Large intestine (tissue), 3 donors: ENCODE measurements around the gene TRAF2. TPM values are rescaled to one million over a fixed set of nuclear protein-coding genes. Genes with fewer than 3 reads are reported as not detected.
A peak's percentile ranks its signal among the peaks of the same experiment; 100 is the strongest.

Experiments used
- DNase-seq, 2 donors: peaks; one replicate each; pipeline versions ENCODE4 v3.0.0 to v3.0.0-alpha.2; 2013
- H3K27ac ChIP-seq: one replicate; pipeline ENCODE4 v1.5.1; 2013; ENCODE audit warnings: low read length
- H3K27me3 ChIP-seq: 2 replicates; pipeline ENCODE4 v1.6.1; 2013; ENCODE audit warnings: low read length; ENCODE audit not compliant: control insufficient read depth, insufficient read depth
- H3K36me3 ChIP-seq: 2 replicates; pipeline ENCODE4 v1.6.1; 2013; ENCODE audit warnings: low read length; ENCODE audit not compliant: control insufficient read depth, insufficient read depth
- H3K4me1 ChIP-seq: one replicate; pipeline ENCODE4 v1.6.1; 2013; ENCODE audit warnings: low read length; ENCODE audit not compliant: control insufficient read depth, insufficient read depth
- H3K4me3 ChIP-seq: one replicate; pipeline ENCODE4 v1.5.1; 2013; ENCODE audit warnings: low read length
- H3K9me3 ChIP-seq: one replicate; pipeline ENCODE4 v1.6.1; 2013; ENCODE audit warnings: mild to moderate bottlenecking, low read depth, low read length, moderate library complexity; ENCODE audit not compliant: control insufficient read depth
- WGBS: methylation state at CpG from one replicate; pipeline ENCODE4 v1.1.5; 2013; ENCODE audit warnings: low lambda C conversion rate; ENCODE audit not compliant: insufficient coverage; 5-methylcytosine and 5-hydroxymethylcytosine counted together
- polyA plus RNA-seq: library from polyadenylated mRNA; unstranded; fragments of 120-200 nt; gene quantifications from one replicate; pipeline ENCODE4 v1.2.1, GENCODE V29; 2013

TRAF2 gene
- polyA plus RNA-seq, 1 donor, result 18.5 TPM

DNA sequence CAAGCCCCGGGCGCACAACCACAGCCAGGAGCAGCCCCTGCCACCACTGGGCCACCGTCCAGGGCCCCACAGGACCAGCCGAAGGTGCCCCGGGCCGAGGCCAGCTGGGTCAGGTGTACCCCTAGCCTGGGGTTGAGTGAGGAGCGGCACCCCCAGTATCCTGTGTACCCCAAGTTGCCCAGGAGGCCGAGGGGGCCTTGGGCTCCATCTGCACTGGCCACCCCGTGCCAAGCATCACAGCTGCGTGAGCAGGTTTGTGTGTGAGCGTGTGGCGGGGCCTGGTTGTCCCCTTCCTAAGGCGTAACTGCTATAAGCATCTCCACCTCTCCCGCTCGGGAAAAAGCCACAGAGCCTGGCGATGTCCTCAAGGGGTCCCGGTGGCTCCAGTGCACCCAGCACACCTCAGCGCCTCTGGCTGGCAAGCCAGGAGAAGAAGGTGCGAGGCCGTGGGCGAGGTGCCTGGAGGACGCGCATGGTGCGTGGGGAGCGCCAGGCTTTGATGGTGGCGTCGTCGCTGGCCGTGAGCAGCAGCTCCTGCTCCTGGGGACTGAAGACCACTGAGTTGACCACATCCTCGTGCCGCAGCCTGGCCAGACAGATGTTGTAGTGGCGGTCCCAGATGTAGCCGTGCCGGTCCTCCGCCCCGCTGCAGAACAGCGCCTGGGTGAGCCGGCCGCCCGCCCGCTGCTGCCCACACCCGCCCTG lies 54.4 kb downstream of the TRAF2 start:
- WGBS, result no CpG with 5 or more reads among the region's 42 CpGs
- Histone ChIP-seq H3K4me3 (no peak overlapping the region), H3K27me3 (no peaks in the 10 kb centered on the region), H3K27ac (no peak overlapping the region), H3K4me1 (peaks cover 18% of the 10 kb centered on the region), H3K36me3 (peaks cover 46% of the 10 kb centered on the region), H3K9me3 (peaks cover 28% of the 10 kb centered on the region)
- no peak for DNase-seq

DNA sequence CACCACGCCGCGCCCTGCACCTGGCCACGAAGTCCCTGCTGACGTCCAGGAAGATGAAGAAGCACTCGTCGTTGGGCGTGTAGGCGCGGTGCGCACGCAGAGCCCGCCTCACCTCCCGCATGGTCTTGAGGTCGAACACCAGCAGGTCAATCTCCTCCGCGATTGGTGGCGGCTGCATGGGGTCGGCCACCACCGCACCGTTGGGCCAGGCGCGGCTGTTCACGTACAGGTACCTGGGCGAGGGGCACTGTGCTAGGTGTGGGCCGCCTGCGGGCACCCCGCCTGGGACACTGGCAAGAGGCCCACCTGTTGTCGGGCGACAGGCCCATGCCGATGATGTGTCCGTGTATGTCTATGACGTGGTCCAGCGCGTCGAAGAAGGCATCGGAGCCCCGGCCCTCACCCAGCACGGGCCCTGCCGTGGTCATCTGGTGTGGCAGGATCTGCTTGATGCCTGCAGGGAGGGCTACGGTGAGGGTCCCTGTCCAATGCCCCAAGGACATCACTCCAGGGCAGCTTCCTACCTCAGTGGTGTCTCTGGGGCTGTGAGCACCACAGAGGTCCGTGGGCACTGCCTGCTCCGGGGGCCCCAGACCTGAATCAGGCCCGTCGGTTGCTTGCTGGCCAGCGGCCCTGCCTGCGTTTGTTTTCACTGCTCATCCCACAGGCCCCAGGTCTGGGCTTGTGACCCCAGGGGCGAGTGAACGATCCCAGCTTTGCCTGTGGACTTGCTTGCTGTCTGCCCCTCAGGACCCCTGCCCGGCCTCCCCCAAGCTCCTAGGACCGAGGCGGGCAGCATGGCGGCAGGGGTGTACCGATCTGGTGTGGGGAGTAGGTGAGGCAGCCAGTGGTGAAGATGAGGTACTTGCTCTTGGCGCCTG lies 55.2 kb downstream of the TRAF2 start:
- no CpG with 5 or more reads among the region's 55 CpGs for WGBS
- no peak for DNase-seq
- Histone ChIP-seq H3K27me3 (no peaks in the 10 kb centered on the region), H3K4me3 (no peak overlapping the region), H3K27ac (no peak overlapping the region), H3K9me3 (peaks cover 28% of the 10 kb centered on the region), H3K36me3 (peaks cover 46% of the 10 kb centered on the region), H3K4me1 (peaks cover 26% of the 10 kb centered on the region)

DNA sequence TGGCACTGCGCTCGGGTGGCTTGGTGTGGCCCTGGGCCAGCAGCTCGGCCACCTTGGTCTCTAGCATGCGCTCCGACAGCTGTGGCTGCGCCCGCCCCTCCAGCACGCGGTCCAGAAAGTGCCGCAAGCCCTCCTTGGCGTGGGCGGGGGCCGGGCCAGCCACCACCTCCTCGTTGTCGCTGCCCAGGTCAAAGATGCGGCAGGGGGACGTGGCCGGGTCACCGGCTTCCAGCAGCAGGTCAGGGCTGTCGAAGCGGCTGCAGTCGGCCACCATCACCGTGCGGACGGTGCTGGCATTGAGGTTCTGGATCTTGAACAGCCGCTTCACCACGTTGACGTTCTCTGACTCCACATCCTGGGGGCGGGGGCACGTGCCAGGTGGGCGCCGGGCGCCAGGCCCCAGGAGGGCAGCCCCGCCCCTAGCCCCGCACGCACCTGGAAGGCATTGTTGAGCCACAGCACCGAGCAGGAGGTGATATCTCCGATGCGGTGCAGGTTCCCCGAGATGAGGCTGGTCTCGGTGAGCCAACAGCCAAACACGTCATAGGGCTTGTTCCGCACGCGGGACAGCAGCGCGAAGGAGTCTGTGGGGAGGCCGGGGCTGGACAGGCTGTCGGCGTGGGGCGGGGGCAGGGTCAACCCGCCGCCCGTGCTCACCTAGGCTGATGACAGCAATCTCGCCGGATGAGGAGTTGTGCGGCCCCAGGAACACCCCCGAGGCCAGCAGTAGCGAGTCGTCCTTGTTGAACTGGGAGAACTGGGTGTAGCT lies 56.0 kb downstream of the TRAF2 start:
- H3K27ac ChIP-seq, result no peak overlapping the region
- DNase-seq, result no peak
- no peak overlapping the region for H3K4me3 ChIP-seq
- H3K9me3 ChIP-seq, result peaks cover 28% of the 10 kb centered on the region
- H3K4me1 ChIP-seq, result peaks cover 27% of the 10 kb centered on the region
- H3K36me3 ChIP-seq, result peaks cover 46% of the 10 kb centered on the region
- no peaks in the 10 kb centered on the region for H3K27me3 ChIP-seq
- no CpG with 5 or more reads among the region's 60 CpGs for WGBS

DNA sequence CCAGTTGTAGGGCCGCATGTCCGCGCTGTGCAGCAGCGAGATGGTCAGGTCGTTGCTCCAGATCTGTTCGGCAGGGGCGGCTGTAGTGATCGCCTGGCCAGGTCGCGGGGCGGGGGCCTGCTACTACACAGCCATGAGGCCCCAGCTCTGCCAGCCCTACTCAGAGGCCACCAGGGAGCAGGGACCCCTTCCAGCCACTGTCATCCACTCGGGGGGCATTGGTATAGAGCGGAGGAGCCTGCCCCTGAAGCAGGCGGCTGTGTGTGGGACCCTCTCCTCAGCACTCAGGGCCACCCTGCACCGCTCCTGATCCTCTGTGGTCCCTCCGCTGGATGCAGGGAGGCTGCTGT lies 56.5 kb downstream of the TRAF2 start:
- peak overlapping the region; percentile 98 for H3K4me3 ChIP-seq
- H3K27ac ChIP-seq, result no peak overlapping the region
- H3K4me1 ChIP-seq, result peaks cover 30% of the 10 kb centered on the region
- WGBS, result no CpG with 5 or more reads among the region's 16 CpGs
- H3K9me3 ChIP-seq, result peaks cover 23% of the 10 kb centered on the region
- H3K27me3 ChIP-seq, result no peaks in the 10 kb centered on the region
- no peak for DNase-seq
- peaks cover 43% of the 10 kb centered on the region for H3K36me3 ChIP-seq

DNA sequence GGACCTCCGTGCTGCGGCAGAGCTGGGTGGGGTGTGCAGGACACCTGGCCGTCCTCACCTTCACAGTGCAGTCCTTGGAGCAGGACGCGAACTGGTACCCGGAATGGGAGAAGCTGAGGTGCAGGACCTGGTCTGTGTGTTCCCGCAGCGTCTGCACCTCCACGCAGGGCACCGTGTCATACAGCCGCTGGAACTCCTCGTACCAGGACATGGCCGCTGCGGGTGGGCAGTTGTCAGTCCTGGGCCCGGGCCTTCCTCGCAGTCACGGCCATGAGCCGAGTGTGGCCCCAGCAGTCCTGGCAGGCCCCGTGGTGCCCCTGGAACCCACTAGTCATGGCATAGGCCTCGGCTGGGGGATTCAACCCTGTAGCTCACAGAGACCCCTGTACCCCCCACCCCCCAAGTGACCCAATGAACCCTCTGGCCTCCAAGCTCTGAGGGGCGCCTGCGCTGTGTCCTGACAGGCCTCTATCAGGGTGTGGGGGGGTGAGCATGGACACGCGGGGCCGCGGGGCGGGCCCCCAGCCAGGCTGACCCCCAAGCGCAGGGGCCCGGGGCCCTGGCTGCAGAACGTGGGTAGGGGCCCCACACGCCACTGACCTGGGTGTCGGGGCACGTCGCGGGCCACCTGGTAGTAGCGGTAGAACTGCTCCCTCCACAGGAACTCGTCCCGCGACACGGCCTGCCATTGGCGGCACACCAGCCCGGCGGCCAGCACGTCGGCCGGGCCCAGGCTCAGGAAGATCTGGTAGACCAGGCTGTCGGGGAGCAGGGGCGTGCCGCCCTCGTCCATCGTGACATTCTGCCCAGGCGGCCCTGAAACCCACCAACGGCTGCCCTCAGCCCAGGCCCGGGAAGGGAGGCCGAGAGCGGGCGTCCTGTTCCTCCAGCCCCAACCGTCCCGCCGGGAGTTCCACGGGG lies 57.2 kb downstream of the TRAF2 start:
- no CpG with 5 or more reads among the region's 61 CpGs for WGBS
- H3K4me1 ChIP-seq, result peaks cover 35% of the 10 kb centered on the region
- no peak for DNase-seq

DNA sequence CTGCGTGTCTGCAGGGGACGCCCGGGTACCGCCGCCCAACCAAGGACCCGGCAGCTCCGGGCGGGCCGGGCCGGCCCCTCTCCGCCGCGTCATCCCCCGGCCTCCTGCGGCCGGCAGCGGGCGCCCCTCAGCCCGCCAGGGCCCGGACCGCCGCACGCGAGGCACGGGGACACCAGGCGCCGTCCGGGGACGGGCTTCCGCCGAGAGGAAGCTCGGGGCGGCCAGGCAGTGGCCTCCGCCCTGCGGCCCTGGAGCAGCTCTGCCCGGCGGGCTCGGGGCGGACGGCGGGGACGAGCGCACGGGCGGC lies 57.8 kb downstream of the TRAF2 start:
- DNase-seq, result no peak
- Histone ChIP-seq H3K4me3 (peak overlapping the region; percentile 98), H3K36me3 (peaks cover 42% of the 10 kb centered on the region), H3K4me1 (peaks cover 39% of the 10 kb centered on the region), H3K9me3 (peaks cover 23% of the 10 kb centered on the region), H3K27ac (peak overlapping the region; percentile 55), H3K27me3 (no peaks in the 10 kb centered on the region)
- no CpG with 5 or more reads among the region's 45 CpGs for WGBS

More for the DNA sequence above, 57.2 kb downstream of the TRAF2 start:
- Histone ChIP-seq H3K27ac (peak overlapping the region; percentile 55), H3K4me3 (peak overlapping the region; percentile 98), H3K27me3 (no peaks in the 10 kb centered on the region), H3K9me3 (peaks cover 23% of the 10 kb centered on the region), H3K36me3 (peaks cover 43% of the 10 kb centered on the region)

DNA sequence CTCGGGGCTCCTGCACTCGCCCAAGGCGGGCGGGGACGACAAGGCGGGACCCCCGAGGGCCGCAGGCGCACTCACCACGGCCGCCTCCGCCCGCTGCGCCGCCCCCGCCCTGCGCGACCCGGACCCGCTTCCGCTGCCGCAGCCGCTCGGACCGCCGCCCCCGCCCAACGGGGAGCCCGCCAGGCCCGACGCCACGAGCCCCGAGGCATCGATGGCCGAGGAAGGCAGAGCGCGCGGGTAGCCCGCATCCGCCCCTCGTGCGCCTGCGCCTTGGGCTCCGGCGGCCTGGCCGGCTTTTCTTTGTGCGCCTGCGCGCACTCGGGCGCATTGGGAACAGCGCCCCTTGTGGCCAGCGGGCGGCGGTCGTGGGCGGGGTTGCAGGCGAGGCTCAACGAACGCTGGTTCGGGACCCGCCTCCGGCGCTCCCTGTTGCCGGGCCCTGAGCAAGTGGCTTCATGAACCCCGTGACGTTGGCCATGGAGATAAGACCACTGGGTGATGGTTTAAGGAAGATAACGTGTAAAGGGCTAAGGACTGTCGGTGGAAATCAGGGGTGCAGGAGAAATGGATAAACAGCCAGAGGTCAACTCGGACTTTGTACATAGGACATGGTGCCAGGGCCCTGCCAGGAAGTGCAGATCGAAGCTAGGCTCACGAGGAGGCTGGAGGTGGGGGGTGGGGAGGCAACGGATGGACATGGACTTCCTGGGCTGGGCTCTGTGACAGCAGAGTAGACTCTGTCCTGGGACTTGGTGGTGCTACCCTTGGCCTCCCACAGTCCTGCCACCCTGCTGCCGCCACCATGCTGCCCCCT lies 58.4 kb downstream of the TRAF2 start, which contains the start of the genes C8G and FBXW5:
TSS of gene C8G (plus strand) at position 725 of the 814 bp plus-strand sequence. CDS start at position 803, 78 bp downstream.
TSS of gene FBXW5 (minus strand) at position 220 of the 814 bp plus-strand sequence. CDS start 655 bp downstream, outside the sequence.
- peak within 1 kb of the TSS; percentile 73 for H3K27ac ChIP-seq
- H3K4me1 ChIP-seq, result peaks cover 41% of the 10 kb centered on the region
- no CpG with 5 or more reads among the region's 74 CpGs for WGBS
- peaks cover 23% of the 10 kb centered on the region for H3K9me3 ChIP-seq
- H3K36me3 ChIP-seq, result peaks cover 36% of the 10 kb centered on the region
- peak; percentile 95 to 96 for DNase-seq
- no peaks in the 10 kb centered on the region for H3K27me3 ChIP-seq
- H3K4me3 ChIP-seq, result peak within 1 kb of the TSS; percentile 98

DNA sequence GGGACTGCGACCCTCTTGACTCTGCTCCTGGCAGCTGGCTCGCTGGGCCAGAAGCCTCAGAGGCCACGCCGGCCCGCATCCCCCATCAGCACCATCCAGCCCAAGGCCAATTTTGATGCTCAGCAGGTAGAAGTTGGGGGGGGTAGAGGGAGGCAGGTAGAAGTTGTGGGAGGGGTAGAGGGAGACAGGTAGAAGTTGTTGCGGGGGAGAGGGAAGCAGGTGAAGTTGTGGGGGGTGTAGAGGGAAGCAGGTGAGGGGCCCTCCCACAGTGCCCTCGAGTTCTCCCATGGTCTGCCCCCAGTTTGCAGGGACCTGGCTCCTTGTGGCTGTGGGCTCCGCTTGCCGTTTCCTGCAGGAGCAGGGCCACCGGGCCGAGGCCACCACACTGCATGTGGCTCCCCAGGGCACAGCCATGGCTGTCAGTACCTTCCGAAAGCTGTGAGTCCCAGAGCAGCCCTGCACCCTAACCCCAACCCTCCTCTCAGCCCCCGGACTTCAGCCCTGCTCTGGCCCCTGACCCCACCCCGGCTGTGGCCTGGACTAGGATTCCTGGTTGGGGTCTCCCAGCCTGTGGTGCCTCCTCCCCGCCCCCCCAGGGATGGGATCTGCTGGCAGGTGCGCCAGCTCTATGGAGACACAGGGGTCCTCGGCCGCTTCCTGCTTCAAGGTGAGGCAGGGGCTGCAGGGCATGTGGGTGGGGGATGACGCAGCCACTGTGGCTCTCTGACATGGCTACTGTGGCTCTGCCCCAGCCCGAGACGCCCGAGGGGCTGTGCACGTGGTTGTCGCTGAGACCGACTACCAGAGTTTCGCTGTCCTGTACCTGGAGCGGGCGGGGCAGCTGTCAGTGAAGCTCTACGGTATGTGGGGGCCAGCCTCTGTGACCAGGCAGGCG lies 59.3 kb downstream of the TRAF2 start:
- H3K27me3 ChIP-seq, result no peaks in the 10 kb centered on the region
- peaks cover 27% of the 10 kb centered on the region for H3K36me3 ChIP-seq
- DNase-seq, result peak in 1 of 2 donors; percentile 46
- H3K9me3 ChIP-seq, result peaks cover 20% of the 10 kb centered on the region
- H3K4me3 ChIP-seq, result peak overlapping the region; percentile 8
- no CpG with 5 or more reads among the region's 30 CpGs for WGBS
- peak overlapping the region; percentile 73 for H3K27ac ChIP-seq
- H3K4me1 ChIP-seq, result peaks cover 43% of the 10 kb centered on the region
